Hepatocyte (in vitro differentiated cells): ENCODE results near the gene KLF13. TPM values are rescaled to one million over a fixed set of nuclear protein-coding genes. Genes with fewer than 3 reads are reported as not detected.

Experiments
- DNase-seq: peaks from one replicate; pipeline ENCODE4 v3.0.0-alpha.2; 2016; ENCODE audit warnings: low spot score
- H2AFZ ChIP-seq: fragments of 200-600 bp; sonication (generic); 2 replicates; pipeline ENCODE4 v1.6.0; 2016; ENCODE audit warnings: antibody characterized with exemption, mild to moderate bottlenecking
- H3K27ac ChIP-seq: fragments of 200-600 bp; sonication (generic); 2 replicates; pipeline ENCODE4 v1.5.1; 2016; ENCODE audit warnings: mild to moderate bottlenecking
- H3K27me3 ChIP-seq: fragments of 200-600 bp; sonication (generic); 2 replicates; pipeline ENCODE4 v1.6.1; 2016
- H3K36me3 ChIP-seq: fragments of 200-600 bp; sonication (generic); replicated peaks from 2 replicates; pipeline ENCODE4 v1.5.1; 2016; ENCODE audit warnings: low read depth; ENCODE audit not compliant: insufficient read depth
- H3K4me1 ChIP-seq: fragments of 200-600 bp; sonication (generic); 2 replicates; pipeline ENCODE4 v1.5.1; 2016; ENCODE audit warnings: mild to moderate bottlenecking, moderate library complexity; ENCODE audit not compliant: insufficient read depth
- H3K4me2 ChIP-seq: fragments of 200-600 bp; sonication (generic); 2 replicates; pipeline ENCODE4 v1.6.0; 2016
- H3K4me3 ChIP-seq: fragments of 200-600 bp; sonication (generic); 2 replicates; pipeline ENCODE4 v1.5.1; 2016; ENCODE audit warnings: mild to moderate bottlenecking
- H3K79me2 ChIP-seq: fragments of 200-600 bp; sonication (generic); 2 replicates; pipeline ENCODE4 v1.6.0; 2017; ENCODE audit warnings: mild to moderate bottlenecking
- H3K9me2 ChIP-seq: fragments of 200-600 bp; sonication (generic); replicated peaks from 2 replicates; pipeline ENCODE4 v1.6.0; 2017; ENCODE audit warnings: mild to moderate bottlenecking; ENCODE audit not compliant: insufficient read depth
- H3K9me3 ChIP-seq: fragments of 200-600 bp; sonication (generic); 2 replicates; pipeline ENCODE4 v1.5.1; 2016; ENCODE audit warnings: low read depth, mild to moderate bottlenecking
- H4K20me1 ChIP-seq: fragments of 200-600 bp; sonication (generic); 2 replicates; pipeline ENCODE4 v1.6.0; 2016; ENCODE audit warnings: mild to moderate bottlenecking; ENCODE audit not compliant: insufficient read depth, poor library complexity, severe bottlenecking
- CTCF ChIP-seq: fragments of 200-600 bp; sonication (generic); IDR thresholded peaks from 2 replicates; pipeline ENCODE4 v1.5.1; 2016; ENCODE audit warnings: antibody characterized with exemption, mild to moderate bottlenecking; ENCODE audit not compliant: poor library complexity
- EZH2 ChIP-seq: fragments of 200-600 bp; sonication (generic); IDR thresholded peaks from 2 replicates; pipeline ENCODE4 v1.6.1; 2016; ENCODE audit warnings: antibody characterized with exemption, mild to moderate bottlenecking, borderline replicate concordance
- EZH2phosphoT487 ChIP-seq: fragments of 200-600 bp; sonication (generic); IDR thresholded peaks from one replicate; pipeline ENCODE4 v1.6.1; 2018; ENCODE audit warnings: antibody characterized with exemption, mild to moderate bottlenecking, low read depth, moderate library complexity; ENCODE audit not compliant: unreplicated experiment, severe bottlenecking
- WGBS: methylation state at CpG from one replicate; pipeline ENCODE4 v1.1.6; 2016; ENCODE audit warnings: low lambda C conversion rate; ENCODE audit errors: missing lambda C conversion rate; 5-methylcytosine and 5-hydroxymethylcytosine counted together
- polyA plus RNA-seq: library from polyadenylated mRNA; unstranded; fragments of >200 nt; fragmentation: Nextera tagmentation; extraction: Ambion mirVana; gene quantifications from 2 replicates; pipeline ENCODE4 v1.2.1, GENCODE V29; 2016
- total RNA-seq: library from RNA; depleted of rRNA; stranded (reverse); fragments of >200 nt; gene quantifications from 2 replicates; pipeline ENCODE4 v1.2.3, GENCODE V29; 2014

The KLF13 gene
- total and polyA plus RNA-seq, 2 experiments from 2014 or later = 32.7 to 51.2 TPM

- Histone ChIP-seq H3K27ac (no peak overlapping the region), H3K4me1 (peaks cover 6% of the 10 kb centered on the region)
These were observed 46.6 kb downstream of the KLF13 start for GRCh38 chr15:31373096-31373865.

GRCh38 chr15:31373970-31374369 is 47.3 kb downstream of the KLF13 start:
- TF ChIP-seq EZH2 = no peak
- no peak for TF ChIP-seq EZH2phosphoT487
- TF ChIP-seq CTCF = no peak
- Histone ChIP-seq H4K20me1 (peaks cover 4% of the 10 kb centered on the region), H3K9me2 (no peaks in the 10 kb centered on the region), H3K4me2 (no peak overlapping the region), H2AFZ (no peak overlapping the region), H3K27me3 (no peaks in the 10 kb centered on the region), H3K9me3 (no peaks in the 10 kb centered on the region), H3K79me2 (peaks cover 45% of the 10 kb centered on the region), H3K4me1 (peaks cover 6% of the 10 kb centered on the region), H3K36me3 (no peaks in the 10 kb centered on the region), H3K27ac (no peak overlapping the region), H3K4me3 (no peak overlapping the region)
- 98% methylated on average over 9 of the region's 9 CpGs for WGBS
- DNase-seq = no peak

More at GRCh38 chr15:31373096-31373865, 46.6 kb downstream of the KLF13 start:
- no peak overlapping the region for H3K4me3 ChIP-seq
- no peaks in the 10 kb centered on the region for H3K9me3 ChIP-seq
- no peak overlapping the region for H3K4me2 ChIP-seq
- peaks cover 48% of the 10 kb centered on the region for H3K79me2 ChIP-seq
- peaks cover 4% of the 10 kb centered on the region for H4K20me1 ChIP-seq
- H3K36me3 ChIP-seq = no peaks in the 10 kb centered on the region
- DNase-seq = no peak
- no peaks in the 10 kb centered on the region for H3K27me3 ChIP-seq
- 98% methylated on average over 23 of the region's 23 CpGs for WGBS
- H2AFZ ChIP-seq = no peak overlapping the region
- no peaks in the 10 kb centered on the region for H3K9me2 ChIP-seq
- TF ChIP-seq EZH2phosphoT487 (no peak), EZH2 (no peak), CTCF (no peak)

- 76% methylated on average over 8 of the region's 8 CpGs for WGBS
- Histone ChIP-seq H3K4me3 (no peak overlapping the region), H4K20me1 (peaks cover 4% of the 10 kb centered on the region), H3K4me1 (peaks cover 6% of the 10 kb centered on the region), H3K27ac (peak overlapping the region; percentile 27), H3K79me2 (peaks cover 40% of the 10 kb centered on the region), H3K36me3 (no peaks in the 10 kb centered on the region), H2AFZ (no peak overlapping the region), H3K27me3 (no peaks in the 10 kb centered on the region), H3K9me2 (no peaks in the 10 kb centered on the region), H3K4me2 (no peak overlapping the region), H3K9me3 (no peaks in the 10 kb centered on the region)
- TF ChIP-seq CTCF (no peak), EZH2 (no peak), EZH2phosphoT487 (no peak)
- no peak for DNase-seq
These were observed 47.9 kb downstream of the KLF13 start for GRCh38 chr15:31374489-31374888.
